Measurements from ENCODE around the gene VOPP1. TPM values are rescaled to one million over a fixed set of nuclear protein-coding genes. Genes with fewer than 3 reads are reported as not detected.
A peak's percentile ranks its signal among the peaks of the same experiment; 100 is the strongest.

VOPP1 gene
- total RNA-seq, 2 experiments from 2014 or later = 49.6 to 53.1 TPM

- Histone ChIP-seq H3K27ac (ENCODE audit: low read depth in 1 of 2, low read length in 2 of 2) (peak overlapping the region; percentile 66 to 79), H3K27me3 (ENCODE audit: control insufficient read depth in 1 of 2, insufficient read depth in 2 of 2, low read length in 2 of 2) (no peaks in the 10 kb centered on the region), H3K4me1 (ENCODE audit: insufficient read depth, low read length) (peaks cover 88% of the 10 kb centered on the region), H3K4me3 (ENCODE audit: low read length) (no peak overlapping the region), H3K9me3 (ENCODE audit: control insufficient read depth in 1 of 2, insufficient read depth in 1 of 2, low read length in 2 of 2) (no peaks in the 10 kb centered on the region), H3K36me3 (ENCODE audit: insufficient read depth, low read length) (peaks cover 11% of the 10 kb centered on the region)
- no peak for TF ChIP-seq CTCF (IDR thresholded peaks at IDR 0.05)
- H3K27me3 Mint-ChIP-seq = no peaks in the 10 kb centered on the region
- DNase-seq = no peak
- H3K36me3 Mint-ChIP-seq (ENCODE audit: low read depth) = peaks cover 51% of the 10 kb centered on the region
- peaks cover 76% of the 10 kb centered on the region for H3K4me1 Mint-ChIP-seq (ENCODE audit: low read depth)
- no peaks in the 10 kb centered on the region for H3K9me3 Mint-ChIP-seq
- H3K27ac Mint-ChIP-seq = peak overlapping the region; percentile 89
- intact Hi-C loops (cut with DNase I, micrococcal nuclease) = loop anchor here in 1 of 2 experiments (5.0 to 10.0 kb wide), 3 partner anchors 37 to 103 kb away; partner anchors contain the start of gene VOPP1
- ATAC-seq (ENCODE audit: poor library complexity) = peak; percentile 15
- peak overlapping the region; percentile 82 for H3K4me3 Mint-ChIP-seq
- CTCF ChIA-PET = interaction anchor here (1.3 to 1.5 kb wide), 5 partner anchors 36 to 104 kb away, joined by 3 to 4 read pairs (median 3); no protein-coding TSS in a partner anchor
- POLR2A ChIA-PET = interaction anchor here (0.9 to 4.4 kb wide), 18 partner anchors 9 to 711 kb away, joined by 3 to 42 read pairs (median 6); partner anchors contain the start of genes LANCL2, SEC61G, SUMF2 and VOPP1
These were observed 102.6 kb downstream of the VOPP1 start for GRCh38 chr7:55469721-55470120.

GRCh38 chr7:55469271-55469681 is 103.0 kb downstream of the VOPP1 start:
- Mint-ChIP-seq H3K27me3 (no peaks in the 10 kb centered on the region), H3K4me3 (peak overlapping the region; percentile 82), H3K4me1 (ENCODE audit: low read depth) (peaks cover 76% of the 10 kb centered on the region), H3K27ac (peak overlapping the region; percentile 89), H3K36me3 (ENCODE audit: low read depth) (peaks cover 52% of the 10 kb centered on the region), H3K9me3 (no peaks in the 10 kb centered on the region)
- intact Hi-C loops (cut with DNase I, micrococcal nuclease) = loop anchor here in 1 of 2 experiments (5.0 to 10.0 kb wide), 3 partner anchors 37 to 103 kb away; partner anchors contain the start of gene VOPP1
- ChIA-PET CTCF (interaction anchor here (1.3 to 1.5 kb wide), 5 partner anchors 36 to 105 kb away, joined by 3 to 4 read pairs (median 3); no protein-coding TSS in a partner anchor), POLR2A (interaction anchor here (0.6 to 4.4 kb wide), 26 partner anchors 9 to 710 kb away, joined by 3 to 42 read pairs (median 4); partner anchors contain the start of genes LANCL2, SEC61G, SUMF2 and VOPP1)
- Histone ChIP-seq H3K4me1 (ENCODE audit: insufficient read depth, low read length) (peaks cover 88% of the 10 kb centered on the region), H3K36me3 (ENCODE audit: insufficient read depth, low read length) (peaks cover 16% of the 10 kb centered on the region), H3K27me3 (ENCODE audit: control insufficient read depth in 1 of 2, insufficient read depth in 2 of 2, low read length in 2 of 2) (no peaks in the 10 kb centered on the region), H3K4me3 (ENCODE audit: low read length) (no peak overlapping the region), H3K27ac (ENCODE audit: low read depth in 1 of 2, low read length in 2 of 2) (peak overlapping the region; percentile 66 to 79), H3K9me3 (ENCODE audit: control insufficient read depth in 1 of 2, insufficient read depth in 1 of 2, low read length in 2 of 2) (no peaks in the 10 kb centered on the region)
- DNase-seq (peak in 13 of 14 experiments; percentile 25 to 79 (median 46)), ATAC-seq (ENCODE audit: poor library complexity) (peak; percentile 89)
- no peak for TF ChIP-seq CTCF (IDR thresholded peaks at IDR 0.05)

- intact Hi-C loops (cut with DNase I, micrococcal nuclease) = loop anchor here in 1 of 2 experiments (5.0 to 10.0 kb wide), 3 partner anchors 36 to 104 kb away; partner anchors contain the start of gene VOPP1
- peaks cover 76% of the 10 kb centered on the region for H3K4me1 Mint-ChIP-seq (ENCODE audit: low read depth)
- no peaks in the 10 kb centered on the region for H3K27me3 Mint-ChIP-seq
- ChIA-PET CTCF (interaction anchor here (1.3 to 1.5 kb wide), 4 partner anchors 35 to 103 kb away, joined by 3 to 4 read pairs (median 3); no protein-coding TSS in a partner anchor), POLR2A (interaction anchor here (0.6 to 4.4 kb wide), 21 partner anchors 8 to 709 kb away, joined by 3 to 42 read pairs (median 4); partner anchors contain the start of genes LANCL2, SEC61G, SUMF2 and VOPP1)
- peak overlapping the region; percentile 62 to 79 for H3K27ac ChIP-seq (ENCODE audit: low read depth in 1 of 2, low read length in 2 of 2)
- TF ChIP-seq CTCF (IDR thresholded peaks at IDR 0.05) = no peak
- no peaks in the 10 kb centered on the region for H3K9me3 Mint-ChIP-seq
- H3K4me3 Mint-ChIP-seq = peak overlapping the region; percentile 11
- DNase-seq (no peak), ATAC-seq (ENCODE audit: poor library complexity) (no peak)
- peak overlapping the region; percentile 89 for H3K27ac Mint-ChIP-seq
- H3K4me1 ChIP-seq (ENCODE audit: insufficient read depth, low read length) = peaks cover 88% of the 10 kb centered on the region
- H3K9me3 ChIP-seq (ENCODE audit: control insufficient read depth in 1 of 2, insufficient read depth in 1 of 2, low read length in 2 of 2) = peaks cover 0 to 3% of the 10 kb centered on the region in 2 experiments
- H3K27me3 ChIP-seq (ENCODE audit: control insufficient read depth in 1 of 2, insufficient read depth in 2 of 2, low read length in 2 of 2) = no peaks in the 10 kb centered on the region
- no peak overlapping the region for H3K4me3 ChIP-seq (ENCODE audit: low read length)
- H3K36me3 ChIP-seq (ENCODE audit: insufficient read depth, low read length) = peaks cover 24% of the 10 kb centered on the region
- peaks cover 51% of the 10 kb centered on the region for H3K36me3 Mint-ChIP-seq (ENCODE audit: low read depth)
These were observed 103.8 kb downstream of the VOPP1 start for GRCh38 chr7:55468495-55468894.

Data from CD4-positive, alpha-beta T cell (primary cell).